CD8-positive, alpha-beta memory T cell (primary cell): ENCODE measurements around the gene ACO2. TPM values are rescaled to one million over a fixed set of nuclear protein-coding genes. Genes with fewer than 3 reads are reported as not detected.
A peak's percentile ranks its signal among the peaks of the same experiment; 100 is the strongest.
"Not testable (repeated sequence)": the region's sequence is repeated elsewhere in the genome, so short reads cannot be mapped to it uniquely, and the experiment has no call there.

ENCODE experiments used
- CTCF ChIA-PET: fragments of 350-600 bp; sonication (Branson Sonifier 250); formaldehyde crosslinking; loops from one replicate; lab custom pipeline; 2021; ENCODE audit warnings: antibody characterized with exemption; lab: Charles Lee
- POLR2A ChIA-PET: fragments of 350-600 bp; sonication (Branson Sonifier 250); formaldehyde crosslinking; loops from one replicate; lab custom pipeline; 2021; ENCODE audit warnings: antibody characterized with exemption; lab: Charles Lee
- DNase-seq, 5 donors: peaks; one replicate each; pipeline versions ENCODE4 v3.0.0 to v3.0.0-alpha.2; 2020 to 2022; ENCODE audit warnings: mixed read lengths in 1 of 5
- H3K27ac ChIP-seq: one replicate; pipeline ENCODE4 v1.7.0; 2013; ENCODE audit warnings: low read depth, mild to moderate bottlenecking, low read length, moderate library complexity
- H3K27me3 ChIP-seq: 2 replicates; pipeline ENCODE4 v1.7.0; 2013; ENCODE audit warnings: low read length, mild to moderate bottlenecking; ENCODE audit not compliant: insufficient read depth, poor library complexity, severe bottlenecking
- H3K36me3 ChIP-seq: 2 replicates; pipeline ENCODE4 v1.7.0; 2013; ENCODE audit warnings: mild to moderate bottlenecking, low read length, moderate library complexity; ENCODE audit not compliant: insufficient read depth
- H3K4me1 ChIP-seq: 2 replicates; pipeline ENCODE4 v1.7.0; 2013; ENCODE audit warnings: mild to moderate bottlenecking, low read length, moderate library complexity; ENCODE audit not compliant: insufficient read depth
- H3K4me3 ChIP-seq: 2 replicates; pipeline ENCODE4 v1.7.0; 2013; ENCODE audit warnings: mild to moderate bottlenecking, low read length
- H3K9me3 ChIP-seq: 2 replicates; pipeline ENCODE4 v1.7.0; 2013; ENCODE audit warnings: mild to moderate bottlenecking, low read length
- H3K27ac Mint-ChIP-seq, 8 donors: one replicate each; pipeline ENCODE4 v1.8.0; 2020 to 2021; ENCODE audit warnings: mixed read lengths in 8 of 8, mild to moderate bottlenecking in 6 of 8, inconsistent platforms in 3 of 8, moderate library complexity in 3 of 8
- H3K27me3 Mint-ChIP-seq, 2 donors: one replicate each; pipeline ENCODE4 v1.8.0; 2020 to 2021; ENCODE audit warnings: mixed read lengths in 2 of 2, mild to moderate bottlenecking in 1 of 2, moderate library complexity in 1 of 2
- H3K36me3 Mint-ChIP-seq, 3 donors: one replicate each; pipeline ENCODE4 v1.8.0; 2020 to 2021; ENCODE audit warnings: mixed read lengths in 3 of 3, inconsistent platforms in 1 of 3, mild to moderate bottlenecking in 1 of 3
- H3K4me1 Mint-ChIP-seq, 3 donors: one replicate each; pipeline ENCODE4 v1.8.0; 2020 to 2021; ENCODE audit warnings: mixed read lengths in 3 of 3, inconsistent platforms in 1 of 3, mild to moderate bottlenecking in 1 of 3
- H3K4me3 Mint-ChIP-seq, 7 donors: one replicate each; pipeline ENCODE4 v1.8.0; 2020 to 2021; ENCODE audit warnings: mixed read lengths in 7 of 7, mild to moderate bottlenecking in 6 of 7, moderate library complexity in 4 of 7, inconsistent platforms in 2 of 7
- H3K9me3 Mint-ChIP-seq, 5 donors: one replicate each; pipeline ENCODE4 v1.8.0; 2020 to 2022; ENCODE audit warnings: mixed read lengths in 5 of 5, mild to moderate bottlenecking in 3 of 5, moderate library complexity in 2 of 5, inconsistent platforms in 1 of 5
- polyA plus RNA-seq: library from polyadenylated mRNA; unstranded; fragments of 300-500 nt; fragmentation: Illumina TruSeq; gene quantifications from one replicate; pipeline ENCODE4 v1.2.3, GENCODE V29; 2021
- total RNA-seq, 2 experiments: library from RNA; stranded (reverse); gene quantifications; one replicate each; pipeline ENCODE4 v1.2.3, GENCODE V29; 2021

Gene ACO2
- total and polyA plus RNA-seq, 3 experiments from 2014 or later = 92.5 to 114 (median 112) TPM

DNA sequence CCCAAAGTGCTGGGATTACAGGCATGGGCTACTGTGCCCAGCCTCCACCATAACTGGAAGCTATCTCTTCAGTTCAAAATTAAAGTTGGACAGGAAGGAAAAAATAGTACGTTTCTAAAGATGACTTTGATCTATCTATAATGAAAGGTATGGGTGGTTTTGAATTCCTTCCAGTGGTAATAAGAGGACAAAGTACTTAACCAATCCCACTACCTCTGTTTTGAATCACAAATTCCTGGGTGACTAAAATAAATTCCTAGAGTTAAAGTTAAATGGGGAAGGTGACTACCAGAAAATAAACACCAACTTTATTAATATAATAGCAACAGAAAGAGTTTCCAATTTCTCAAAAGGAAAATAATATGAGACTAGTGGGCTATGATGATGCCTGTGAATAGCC, 9.5 kb upstream of the ACO2 start:
- peaks cover 0 to 54% (median 18%) of the 10 kb centered on the region in 3 donors for H3K36me3 Mint-ChIP-seq
- POLR2A ChIA-PET = no interaction called here
- H3K27me3 Mint-ChIP-seq = no peaks in the 10 kb centered on the region
- Histone ChIP-seq H3K4me1 (no peaks in the 10 kb centered on the region), H3K9me3 (no peaks in the 10 kb centered on the region), H3K36me3 (peaks cover 24% of the 10 kb centered on the region), H3K27me3 (no peaks in the 10 kb centered on the region), H3K27ac (no peak overlapping the region), H3K4me3 (no peak overlapping the region)
- peak overlapping the region in 2 of 8 donors; percentile 20 to 57 for H3K27ac Mint-ChIP-seq
- no peak for DNase-seq
- peaks cover 1 to 12% (median 4%) of the 10 kb centered on the region in 3 donors for H3K4me1 Mint-ChIP-seq
- CTCF ChIA-PET = no interaction called here
- no peak overlapping the region for H3K4me3 Mint-ChIP-seq
- no peaks in the 10 kb centered on the region for H3K9me3 Mint-ChIP-seq

DNA sequence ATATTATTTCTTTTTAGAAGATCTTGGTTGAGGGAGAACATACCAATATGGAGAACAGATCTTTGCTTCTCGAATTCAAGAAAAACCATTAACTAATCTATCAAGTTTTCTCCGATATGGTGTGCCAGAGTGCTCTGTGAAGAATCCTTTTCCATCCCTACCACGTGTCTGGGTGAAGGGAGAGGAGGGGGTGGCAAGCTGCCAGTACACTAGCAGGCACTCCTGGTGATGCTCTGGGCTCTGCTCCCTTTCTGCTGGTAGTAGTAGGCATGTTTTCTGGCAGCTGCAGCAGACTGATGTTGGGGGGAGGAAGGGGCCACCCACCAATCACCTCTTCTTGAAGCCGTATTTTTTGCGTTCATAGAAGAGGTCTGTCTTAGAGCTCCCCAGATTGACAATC, 8.8 kb upstream of the ACO2 start:
- H3K9me3 ChIP-seq, DNase-seq, H3K27ac ChIP-seq, H3K4me1 ChIP-seq, H3K27me3 Mint-ChIP-seq, H3K27me3 ChIP-seq, CTCF ChIA-PET, H3K9me3 Mint-ChIP-seq, H3K4me3 ChIP-seq, H3K4me3 Mint-ChIP-seq, POLR2A ChIA-PET: not testable (repeated sequence)
- H3K27ac Mint-ChIP-seq = peak overlapping the region in 1 of 8 donors; percentile 33
- peaks cover 4 to 15% (median 4%) of the 10 kb centered on the region in 3 donors for H3K4me1 Mint-ChIP-seq
- H3K36me3 ChIP-seq = peaks cover 30% of the 10 kb centered on the region
- H3K36me3 Mint-ChIP-seq = peaks cover 4 to 61% (median 23%) of the 10 kb centered on the region in 3 donors

DNA sequence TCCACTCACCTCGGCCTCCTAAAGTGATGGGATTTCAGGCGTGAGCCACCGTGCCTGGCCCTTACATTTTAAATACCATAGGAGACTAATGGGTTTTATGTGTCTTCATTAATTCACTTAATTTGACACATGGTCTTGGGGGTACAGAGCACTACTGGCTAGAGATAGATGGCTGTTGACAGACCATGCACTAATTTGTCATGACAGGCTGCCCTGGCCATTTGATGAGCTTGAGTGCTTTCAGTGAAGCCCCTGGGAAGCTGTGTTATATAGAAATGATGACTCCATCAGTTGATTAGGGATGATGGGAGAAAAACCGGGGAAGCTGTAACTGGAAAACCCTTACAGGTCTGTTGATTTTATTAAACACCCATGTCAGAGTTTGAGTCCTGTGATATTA, 7.0 kb upstream of the ACO2 start:
- no peaks in the 10 kb centered on the region for H3K9me3 ChIP-seq
- Mint-ChIP-seq H3K4me3 (no peak overlapping the region), H3K27ac (no peak overlapping the region), H3K9me3 (no peaks in the 10 kb centered on the region), H3K27me3 (no peaks in the 10 kb centered on the region), H3K36me3 (peaks cover 4 to 76% (median 23%) of the 10 kb centered on the region in 3 donors), H3K4me1 (peaks cover 4 to 22% (median 9%) of the 10 kb centered on the region in 3 donors)
- no peak for DNase-seq
- ChIA-PET CTCF (interaction anchor here (1.2 to 1.4 kb wide), 4 partner anchors 16 to 60 kb away, joined by 3 to 5 read pairs (median 3); no protein-coding TSS in a partner anchor), POLR2A (no interaction called here)
- no peak overlapping the region for H3K27ac ChIP-seq
- H3K36me3 ChIP-seq = peaks cover 46% of the 10 kb centered on the region
- no peaks in the 10 kb centered on the region for H3K27me3 ChIP-seq
- H3K4me3 ChIP-seq = no peak overlapping the region
- H3K4me1 ChIP-seq = peaks cover under 1% of the 10 kb centered on the region

DNA sequence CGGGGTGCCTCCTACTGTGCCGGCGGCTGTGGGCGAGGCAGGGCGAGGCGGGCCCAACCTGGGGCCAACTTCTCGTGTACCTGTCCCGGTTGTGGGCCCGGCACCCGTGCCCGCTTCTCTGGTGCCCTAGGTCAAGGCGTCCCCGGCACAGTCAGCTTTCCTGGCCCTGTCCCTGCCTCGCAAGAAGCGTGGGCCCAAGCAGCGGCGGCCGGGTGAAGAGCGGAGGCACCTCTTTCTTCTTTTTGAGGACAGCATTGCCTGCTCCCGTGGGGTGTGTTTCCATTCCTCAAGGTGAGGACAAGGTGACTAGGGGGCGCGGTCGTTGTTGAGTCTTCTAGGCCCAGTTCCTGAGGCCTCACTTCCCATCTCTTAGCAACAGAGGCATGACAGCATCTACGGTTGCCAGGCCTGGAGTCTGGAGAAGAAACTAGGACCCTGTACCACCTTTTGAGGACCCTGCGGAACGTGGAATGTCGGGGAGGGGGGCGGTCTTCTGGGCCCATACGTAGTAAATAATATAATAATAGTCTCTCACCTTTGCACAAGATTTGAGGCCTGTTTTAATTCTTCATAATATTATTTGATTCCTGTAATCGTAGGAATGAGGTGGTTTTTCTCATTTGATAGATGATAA, 418 bp downstream of the ACO2 start:
- POLR2A ChIA-PET = interaction anchor here (0.5 to 2.5 kb wide), 8 partner anchors 21 to 649 kb away, joined by 3 to 109 read pairs (median 6); partner anchors contain the start of genes PMM1, RANGAP1, TEF and TOB2
- no peak for DNase-seq
- peaks cover 47 to 71% (median 63%) of the 10 kb centered on the region in 3 donors for H3K4me1 Mint-ChIP-seq

DNA sequence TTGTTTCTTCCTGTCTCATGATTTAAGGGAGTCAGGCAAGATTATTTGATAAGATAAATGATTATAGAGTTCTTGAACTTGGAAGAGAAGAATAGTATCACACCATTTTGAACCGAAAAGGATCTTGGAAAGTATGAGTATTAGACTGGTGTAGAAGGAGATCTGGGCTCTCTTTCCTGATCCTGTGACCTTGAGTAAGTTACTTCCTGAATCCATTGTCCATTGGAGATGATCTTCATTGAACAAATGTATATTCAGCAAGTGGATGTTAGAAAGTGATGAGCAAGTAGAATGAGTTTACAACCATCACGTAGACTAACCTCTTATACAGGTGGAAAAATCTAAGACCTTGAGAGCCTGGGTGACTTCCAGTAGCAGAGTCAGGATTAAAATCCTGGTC, 2.0 kb downstream of the ACO2 start:
- H3K36me3 ChIP-seq = peaks cover 19% of the 10 kb centered on the region
- H3K27me3 ChIP-seq = no peaks in the 10 kb centered on the region
- peaks cover 22% of the 10 kb centered on the region for H3K4me1 ChIP-seq
- H3K27ac ChIP-seq = no peak overlapping the region
- H3K9me3 ChIP-seq = no peaks in the 10 kb centered on the region
- no peak for DNase-seq
- peaks cover 4 to 54% (median 7%) of the 10 kb centered on the region in 3 donors for H3K36me3 Mint-ChIP-seq
- peaks cover 46 to 66% (median 62%) of the 10 kb centered on the region in 3 donors for H3K4me1 Mint-ChIP-seq
- H3K4me3 ChIP-seq = no peak overlapping the region
- POLR2A ChIA-PET = interaction anchor here (1.0 kb wide), 1 partner anchor 24 kb away, joined by 3 read pairs; the partner anchor contains the start of gene TOB2
- peak overlapping the region; percentile 16 to 74 (median 41) for H3K4me3 Mint-ChIP-seq
- CTCF ChIA-PET = interaction anchor here (1.1 kb wide), 1 partner anchor 67 kb away, joined by 3 read pairs; no protein-coding TSS in a partner anchor
- H3K27me3 Mint-ChIP-seq = no peaks in the 10 kb centered on the region
- no peaks in the 10 kb centered on the region for H3K9me3 Mint-ChIP-seq
- peak overlapping the region in 7 of 8 donors; percentile 43 to 100 (median 85) for H3K27ac Mint-ChIP-seq

More for the DNA sequence above, 418 bp downstream of the ACO2 start:
- Mint-ChIP-seq H3K27ac (peak overlapping the region; percentile 97 to 100 (median 99)), H3K36me3 (peaks cover 8 to 66% (median 13%) of the 10 kb centered on the region in 3 donors), H3K9me3 (no peaks in the 10 kb centered on the region), H3K4me3 (peak overlapping the region; percentile 85 to 93 (median 89)), H3K27me3 (no peaks in the 10 kb centered on the region)
- peak overlapping the region; percentile 72 for H3K4me3 ChIP-seq
- H3K27ac ChIP-seq = peak overlapping the region; percentile 99
- H3K36me3 ChIP-seq = peaks cover 32% of the 10 kb centered on the region
- H3K9me3 ChIP-seq = no peaks in the 10 kb centered on the region
- peaks cover 22% of the 10 kb centered on the region for H3K4me1 ChIP-seq
- H3K27me3 ChIP-seq = no peaks in the 10 kb centered on the region
- CTCF ChIA-PET = interaction anchor here (1.0 to 3.4 kb wide), 9 partner anchors 9 to 488 kb away, joined by 3 to 18 read pairs (median 4); partner anchors contain the start of genes PMM1 and TOB2

DNA sequence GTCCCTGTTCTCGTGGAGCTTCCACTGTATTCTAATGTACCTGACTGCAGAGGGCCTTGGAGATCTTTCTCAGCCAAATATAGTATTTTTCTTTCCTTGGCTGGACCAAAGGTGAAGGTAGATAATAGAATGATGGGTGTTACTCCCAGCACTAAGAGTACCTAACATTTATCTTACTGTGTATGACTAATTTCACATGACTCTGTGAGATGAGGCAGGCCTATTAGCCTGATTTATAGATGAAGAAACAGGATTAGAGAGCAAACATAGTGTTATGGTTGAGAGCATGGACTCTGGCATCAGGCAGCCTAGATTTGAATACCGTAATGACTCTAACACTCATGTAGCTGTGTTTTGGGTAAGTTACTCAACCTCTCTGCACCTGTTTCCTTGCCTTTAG, 2.7 kb downstream of the ACO2 start:
- Mint-ChIP-seq H3K27ac (peak overlapping the region in 1 of 8 donors; percentile 51), H3K9me3 (no peaks in the 10 kb centered on the region), H3K36me3 (peaks cover 4 to 51% (median 7%) of the 10 kb centered on the region in 3 donors), H3K4me3 (peak overlapping the region in 1 of 7 donors; percentile 65), H3K4me1 (peaks cover 46 to 63% (median 57%) of the 10 kb centered on the region in 3 donors), H3K27me3 (no peaks in the 10 kb centered on the region)
- no peak overlapping the region for H3K4me3 ChIP-seq
- peaks cover 12% of the 10 kb centered on the region for H3K36me3 ChIP-seq
- ChIA-PET POLR2A (no interaction called here), CTCF (interaction anchor here (1.1 kb wide), 1 partner anchor 68 kb away, joined by 3 read pairs; no protein-coding TSS in a partner anchor)
- no peak for DNase-seq
- H3K27ac ChIP-seq = no peak overlapping the region
- no peaks in the 10 kb centered on the region for H3K27me3 ChIP-seq
- H3K4me1 ChIP-seq = peaks cover 22% of the 10 kb centered on the region
- H3K9me3 ChIP-seq = no peaks in the 10 kb centered on the region

DNA sequence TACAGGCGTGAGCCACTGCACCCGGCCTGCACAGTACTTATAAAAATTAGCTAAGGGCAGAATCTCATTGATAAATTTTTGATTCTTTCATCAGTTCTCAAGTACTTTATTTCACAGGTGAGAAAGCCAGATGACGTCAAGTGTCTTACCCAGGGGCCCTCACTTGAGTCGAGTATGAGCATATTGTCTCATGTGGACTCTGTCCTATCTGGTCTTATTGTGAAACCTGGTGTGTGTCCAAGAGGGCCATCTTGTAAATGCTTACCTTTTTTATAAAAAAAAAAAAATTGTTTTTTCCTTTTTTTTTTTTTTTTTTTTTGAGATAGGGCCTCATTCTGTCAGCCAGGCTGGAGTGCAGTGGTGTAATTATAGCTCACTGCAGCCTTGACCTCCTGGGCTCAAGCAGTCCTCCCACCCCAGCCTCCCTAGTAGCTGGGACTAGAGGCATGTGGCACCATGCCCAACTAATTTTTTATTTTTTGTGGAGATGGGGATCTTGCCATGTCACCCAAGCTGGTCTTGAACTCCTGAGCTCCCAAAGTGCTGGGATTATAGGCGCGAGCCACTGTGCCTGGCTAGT, 6.0 kb downstream of the ACO2 start:
- H3K27ac ChIP-seq = no peak overlapping the region
- CTCF ChIA-PET = no interaction called here
- Mint-ChIP-seq H3K4me3 (peak overlapping the region in 1 of 7 donors; percentile 63), H3K9me3 (no peaks in the 10 kb centered on the region), H3K4me1 (peaks cover 25 to 54% (median 39%) of the 10 kb centered on the region in 3 donors), H3K36me3 (peaks cover 0 to 41% (median 3%) of the 10 kb centered on the region in 3 donors), H3K27me3 (no peaks in the 10 kb centered on the region), H3K27ac (no peak overlapping the region)
- no peaks in the 10 kb centered on the region for H3K27me3 ChIP-seq
- H3K9me3 ChIP-seq = no peaks in the 10 kb centered on the region
- H3K4me3 ChIP-seq = no peak overlapping the region
- DNase-seq = no peak
- no peaks in the 10 kb centered on the region for H3K36me3 ChIP-seq
- peaks cover 4% of the 10 kb centered on the region for H3K4me1 ChIP-seq
- POLR2A ChIA-PET = interaction anchor here (0.5 kb wide), 1 partner anchor 45 kb away, joined by 3 read pairs; no protein-coding TSS in a partner anchor
